NCI-H524 (cell line): ENCODE data around the gene COL20A1.

Experiments used
- DNase-seq, 2 experiments: peaks; one replicate each; lab custom pipeline; 2025; lab: John Stamatoyannopoulos, UW

Gene COL20A1

DNA sequence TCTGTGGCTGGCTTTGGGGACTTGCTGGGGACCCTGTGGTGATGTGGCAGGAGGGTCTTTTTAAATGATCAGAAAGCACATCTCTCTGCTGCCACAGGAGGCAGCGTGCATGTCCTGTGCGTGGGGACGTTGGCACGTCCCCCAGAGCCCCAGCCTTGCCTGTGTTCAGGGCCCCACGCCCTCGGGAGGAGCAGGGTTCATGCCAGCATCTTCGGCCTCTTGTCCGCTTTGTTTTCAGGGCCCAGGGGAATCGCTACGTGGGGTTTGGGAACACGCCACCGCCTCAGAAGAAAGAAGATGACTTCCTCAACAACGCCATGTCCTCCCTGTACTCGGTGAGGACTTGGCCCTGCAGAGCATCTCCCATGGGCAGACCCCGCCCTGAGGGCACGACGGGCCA lies 14.3 kb upstream of the COL20A1 start:
- no peak for DNase-seq

DNA sequence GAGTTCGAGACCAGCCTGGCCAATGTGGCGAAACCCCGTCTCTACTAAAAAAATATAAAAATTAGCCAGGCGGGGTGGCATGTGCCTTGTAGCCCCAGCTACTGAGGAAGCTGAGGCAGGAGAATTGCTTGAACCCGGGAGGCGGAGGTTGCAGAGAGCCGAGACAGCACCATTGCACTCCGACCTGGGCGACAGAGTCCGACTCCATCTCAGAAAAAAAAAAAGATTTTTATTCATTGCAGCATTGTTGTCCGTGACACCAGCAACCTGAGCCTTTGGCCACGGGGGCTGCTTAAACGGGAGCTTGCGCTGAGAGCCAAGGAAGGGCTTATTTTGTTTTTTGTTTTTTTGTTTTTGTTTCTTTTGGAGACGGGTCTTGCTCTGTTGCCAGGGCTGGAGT lies 13.1 kb upstream of the COL20A1 start:
- DNase-seq = no peak

DNA sequence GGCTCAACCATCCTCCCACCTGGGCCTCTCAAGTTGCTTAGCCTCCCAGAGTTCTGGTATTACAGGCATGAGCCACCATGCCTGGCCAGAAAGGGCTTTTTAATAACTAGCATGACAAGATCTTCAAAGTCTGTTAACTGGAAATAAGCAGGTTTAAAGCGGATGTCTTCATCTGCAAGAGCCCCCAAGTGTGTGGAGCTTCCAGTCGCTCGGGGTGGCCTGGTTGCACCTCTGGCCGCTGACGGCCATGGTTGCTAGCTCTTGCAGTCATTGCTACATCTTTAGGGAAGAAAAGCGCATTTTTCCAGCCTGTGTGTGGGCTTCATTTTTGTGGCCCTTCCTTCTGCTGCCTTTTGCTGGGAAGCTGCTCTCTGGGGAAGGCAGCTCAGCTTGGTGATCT lies 12.6 kb upstream of the COL20A1 start:
- no peak for DNase-seq

GRCh38 chr20:63280929-63281545 lies 11.9 kb upstream of the COL20A1 start:
- DNase-seq = no peak

DNA sequence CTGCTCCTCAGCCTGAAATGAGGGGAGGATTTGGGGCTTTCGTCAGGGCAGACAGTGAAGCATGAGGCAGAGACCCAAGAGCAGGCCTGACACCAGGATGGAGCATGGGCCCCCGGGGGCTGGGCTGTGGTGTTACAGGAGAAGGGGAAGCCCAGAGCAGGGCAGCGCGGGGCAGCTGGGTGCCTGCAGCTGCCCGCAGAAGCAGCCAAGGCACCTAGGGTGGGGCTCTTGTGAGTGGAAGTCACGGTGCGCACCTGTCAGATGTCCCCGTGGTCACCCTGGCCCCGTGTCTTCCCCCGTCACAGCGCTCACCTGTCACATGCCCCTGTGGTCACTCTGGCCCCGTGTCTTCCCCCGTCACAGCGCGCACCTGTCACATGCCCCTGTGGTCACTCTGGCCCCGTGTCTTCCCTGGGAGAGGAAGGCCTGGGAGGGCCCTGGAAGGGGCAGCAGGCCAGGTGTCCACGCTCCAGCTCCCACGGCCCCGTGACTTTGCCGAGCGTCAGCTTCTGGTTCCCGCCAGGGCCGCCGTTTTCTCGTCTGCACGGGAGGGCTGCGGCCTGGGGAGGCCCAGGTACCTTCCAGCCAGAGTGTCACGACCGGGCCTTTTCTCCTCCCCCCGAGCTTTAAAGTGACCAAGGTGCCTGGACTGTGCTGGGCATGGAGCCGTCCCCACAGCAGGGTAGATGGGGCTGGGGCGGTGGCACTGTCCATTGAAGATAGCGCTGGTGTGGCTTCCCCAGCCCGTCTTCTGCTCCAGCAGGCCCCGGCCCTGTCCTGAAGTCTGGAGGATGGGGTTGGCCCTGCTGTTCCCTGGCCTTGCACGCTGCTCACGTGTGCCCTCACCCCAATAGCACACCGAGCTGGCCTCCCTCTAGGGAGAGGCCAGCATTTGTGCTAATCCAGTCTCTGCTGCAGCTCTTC lies 11.0 kb upstream of the COL20A1 start:
- no peak for DNase-seq

GRCh38 chr20:63282946-63283345 lies 10.0 kb upstream of the COL20A1 start:
- DNase-seq = no peak

GRCh38 chr20:63283397-63284082 lies 9.4 kb upstream of the COL20A1 start:
- no peak for DNase-seq

DNA sequence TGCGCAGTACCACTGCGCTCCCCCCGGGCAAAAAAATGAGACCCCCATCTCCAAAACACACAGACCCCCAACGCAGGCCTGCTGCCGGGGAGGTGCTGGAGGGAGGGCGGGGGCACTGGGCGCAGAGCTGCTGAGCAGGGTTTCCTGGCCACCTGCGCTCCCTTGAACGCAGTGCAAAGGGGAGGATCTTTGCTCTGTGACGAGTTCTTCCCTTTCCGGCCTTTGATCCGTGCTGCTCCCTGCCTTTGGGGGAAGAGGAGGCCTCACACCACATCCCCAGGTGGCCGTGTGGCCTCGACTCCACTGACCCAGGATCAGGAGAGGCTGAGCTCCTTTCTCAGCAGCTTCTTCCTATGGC lies 8.9 kb upstream of the COL20A1 start:
- DNase-seq = no peak

GRCh38 chr20:63284544-63284949 lies 8.4 kb upstream of the COL20A1 start:
- no peak for DNase-seq

GRCh38 chr20:63284981-63285524 lies 7.9 kb upstream of the COL20A1 start:
- DNase-seq = no peak

GRCh38 chr20:63285636-63286615 lies 7.1 kb upstream of the COL20A1 start:
- no peak for DNase-seq

DNA sequence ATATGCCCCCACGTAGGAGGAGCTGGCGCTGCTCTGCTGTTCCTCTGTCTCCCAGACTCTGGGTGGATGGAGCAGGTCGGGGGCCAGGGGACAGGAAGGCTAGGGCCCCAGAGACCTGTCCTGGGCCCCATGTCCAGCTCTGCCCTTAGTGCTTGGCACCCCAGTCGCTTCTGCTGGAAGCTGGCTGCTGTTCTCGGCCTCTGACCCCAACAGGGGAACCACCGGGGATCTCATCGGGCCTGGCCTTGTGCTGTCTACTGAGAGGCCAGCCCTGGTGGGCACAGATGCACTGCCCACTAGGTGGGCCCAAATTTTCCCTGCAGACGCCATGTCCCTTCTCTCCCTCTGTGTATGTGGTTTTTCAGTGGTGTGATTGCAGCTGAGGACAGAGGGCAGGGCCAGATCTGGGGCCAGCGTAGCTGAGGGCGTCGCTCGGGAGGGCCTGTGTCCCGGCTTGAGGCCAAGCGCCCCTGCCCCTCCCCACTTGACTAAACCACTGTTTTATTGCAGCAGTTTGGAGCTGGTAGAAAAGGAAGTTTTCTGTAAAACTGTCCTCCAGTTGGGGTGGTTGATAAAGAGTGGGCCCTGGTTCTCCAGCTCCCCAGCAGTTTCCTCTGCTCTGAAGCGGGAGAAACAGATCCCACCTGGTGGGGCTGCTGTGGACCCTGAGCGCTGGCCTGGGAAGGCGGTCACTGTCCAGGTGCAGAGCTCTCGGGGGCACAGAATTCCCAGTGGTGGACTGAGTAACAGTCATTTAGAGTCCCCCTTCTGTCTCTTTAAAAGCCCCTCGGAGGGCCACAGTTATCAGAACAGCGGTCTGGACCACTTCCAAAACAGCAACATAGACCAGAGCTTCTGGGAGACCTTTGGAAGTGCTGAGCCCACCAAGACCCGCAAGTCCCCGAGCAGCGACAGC lies 5.9 kb upstream of the COL20A1 start:
- DNase-seq = no peak

GRCh38 chr20:63287697-63288580 lies 5.0 kb upstream of the COL20A1 start:
- DNase-seq = no peak

DNA sequence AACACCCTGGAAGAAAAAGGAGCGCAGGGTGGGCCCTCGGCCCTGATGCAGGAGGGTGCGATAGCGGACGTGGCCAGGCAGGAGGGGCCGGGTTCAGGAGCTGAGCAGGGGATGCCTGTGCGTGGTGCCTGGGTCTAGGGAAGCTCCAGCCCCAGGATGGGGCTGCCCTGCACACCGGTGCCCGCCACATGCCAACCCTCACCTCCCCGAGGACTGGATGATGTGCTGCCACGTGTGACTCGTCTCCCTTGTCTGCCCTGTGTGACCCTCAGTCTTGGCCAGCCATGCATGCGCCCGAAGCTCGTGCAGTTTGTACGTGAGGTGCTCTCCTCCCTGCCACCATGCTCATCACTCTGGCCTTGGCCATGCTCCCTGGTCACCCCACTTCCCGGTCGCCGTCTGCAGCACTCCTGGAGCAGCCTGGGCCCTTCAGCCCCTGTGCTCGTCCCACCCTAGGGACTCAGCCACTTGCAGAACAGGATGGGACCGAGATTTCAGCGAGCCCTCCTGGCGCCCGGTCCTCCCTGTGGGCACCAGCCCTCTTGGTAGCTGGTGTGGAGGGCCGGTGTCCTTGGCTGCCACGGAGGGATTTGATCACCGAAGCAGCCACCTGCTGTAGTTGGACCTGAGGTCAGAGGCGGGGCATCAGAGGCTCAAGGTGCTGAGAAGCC lies 4.3 kb upstream of the COL20A1 start:
- no peak for DNase-seq

- no peak for DNase-seq
Measured at GRCh38 chr20:63289311-63290135, 3.5 kb upstream of the COL20A1 start.

DNA sequence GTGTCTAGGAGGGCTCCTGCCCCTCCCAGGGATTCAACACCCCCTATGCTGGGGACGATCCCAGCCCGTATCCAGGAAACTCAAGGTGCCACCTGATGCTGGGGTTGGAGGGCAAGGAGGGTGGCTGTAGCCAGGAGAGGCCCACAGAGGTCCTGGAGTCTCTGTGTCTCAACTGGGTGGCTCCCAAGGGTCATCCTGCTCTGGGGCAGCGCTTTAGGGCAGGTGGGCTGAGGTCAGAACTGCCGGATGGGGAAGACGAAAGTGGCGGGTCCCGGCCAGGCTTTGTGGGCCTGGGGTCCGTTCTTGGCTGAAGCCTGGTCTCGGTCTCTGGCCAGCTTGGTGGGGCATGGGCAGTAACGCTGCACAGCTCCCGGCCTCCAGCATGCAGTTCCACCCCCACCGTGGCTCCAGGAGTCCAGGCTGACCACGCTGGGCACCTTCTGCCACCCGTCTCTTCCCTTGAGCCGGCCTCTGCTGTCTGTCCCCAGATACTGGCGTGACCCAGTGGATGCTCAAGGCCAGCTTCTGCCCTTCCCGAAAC lies 2.8 kb upstream of the COL20A1 start:
- no peak for DNase-seq

GRCh38 chr20:63290677-63291472 lies 2.1 kb upstream of the COL20A1 start:
- peak in 1 of 2 experiments; percentile 43 for DNase-seq
